GM12891 (cell line): Measurements from ENCODE around the gene ACBD6.

Source experiments
- POLR2A ChIP-seq: IDR thresholded peaks from 2 replicates; pipeline ENCODE4 v1.6.1; 2011; ENCODE audit warnings: low read depth, low read length, control low read depth
- POLR2AphosphoS5 ChIP-seq: IDR thresholded peaks from 2 replicates; pipeline ENCODE4 v1.6.1; 2011; ENCODE audit warnings: low read depth, low read length, control low read depth
- POU2F2 ChIP-seq: IDR thresholded peaks from 2 replicates; pipeline ENCODE4 v1.6.1; 2011; ENCODE audit warnings: low read depth, mild to moderate bottlenecking, control low read depth, low read length, moderate library complexity
- TAF1 ChIP-seq: IDR thresholded peaks from 2 replicates; pipeline ENCODE4 v1.6.1; 2011; ENCODE audit warnings: low read depth, low read length, control low read depth

GRCh38 chr1:180262628-180263488 lies 239.5 kb downstream of the ACBD6 start:
- TF ChIP-seq POLR2AphosphoS5 (no peak), TAF1 (no peak), POLR2A (no peak), POU2F2 (no peak)
